Activated T-helper 2 cell treated with anti-CD3 and anti-CD28 coated beads, Interferon-gamma antibody, Interleukin-2, Interleukin-4, amounts not matched to agents 10 μg/mL and 5 μg/mL and 100 μg/mL, durations not matched to agents 14 hours and 24 hours and 36 hours (primary cell): ENCODE measurements around the gene ZGPAT. TPM values are rescaled to one million over a fixed set of nuclear protein-coding genes. Genes with fewer than 3 reads are reported as not detected.

ENCODE experiments used
- DNase-seq: peaks from one replicate; pipeline ENCODE4 v3.0.0; 2021; ENCODE audit warnings: low spot score
- H3K27ac Mint-ChIP-seq: one replicate; pipeline ENCODE4 v1.8.0; 2021; ENCODE audit warnings: mixed read lengths
- H3K27me3 Mint-ChIP-seq: one replicate; pipeline ENCODE4 v1.8.0; 2021; ENCODE audit warnings: low read depth, mixed read lengths
- H3K36me3 Mint-ChIP-seq: one replicate; pipeline ENCODE4 v1.8.0; 2021; ENCODE audit warnings: low read depth, mixed read lengths
- H3K4me1 Mint-ChIP-seq: one replicate; pipeline ENCODE4 v1.8.0; 2021; ENCODE audit warnings: low read depth, mixed read lengths
- H3K4me3 Mint-ChIP-seq: one replicate; pipeline ENCODE4 v1.8.0; 2021; ENCODE audit warnings: low read depth, mild to moderate bottlenecking, moderate library complexity, mixed read lengths
- H3K9me3 Mint-ChIP-seq: one replicate; pipeline ENCODE4 v1.8.0; 2021; ENCODE audit warnings: mixed read lengths
- intact Hi-C: fragments of 100-400 bp; cut with micrococcal nuclease; formaldehyde crosslinking; loops from one replicate; pipeline ENCODE4 v1.15.1; 2023
- total RNA-seq: library from RNA; stranded (reverse); gene quantifications from 2 replicates; pipeline ENCODE4 v1.2.3, GENCODE V29; 2022

ZGPAT gene
- total RNA-seq, 1 donor from 2014 or later = 29.0 TPM

- Mint-ChIP-seq H3K4me3 (no peak overlapping the region), H3K27ac (no peak overlapping the region), H3K36me3 (no peaks in the 10 kb centered on the region), H3K9me3 (no peaks in the 10 kb centered on the region), H3K4me1 (peaks cover 16% of the 10 kb centered on the region), H3K27me3 (peaks cover 9% of the 10 kb centered on the region)
- no peak for DNase-seq
- intact Hi-C loops = no loop called here
These were observed 46.2 kb downstream of the ZGPAT start for GRCh38 chr20:63754008-63754407.

- no peak for DNase-seq
- no peaks in the 10 kb centered on the region for H3K9me3 Mint-ChIP-seq
- H3K4me1 Mint-ChIP-seq = peaks cover 12% of the 10 kb centered on the region
- H3K27me3 Mint-ChIP-seq = peaks cover 13% of the 10 kb centered on the region
- no peak overlapping the region for H3K4me3 Mint-ChIP-seq
- H3K36me3 Mint-ChIP-seq = no peaks in the 10 kb centered on the region
- intact Hi-C loops = no loop called here
- H3K27ac Mint-ChIP-seq = no peak overlapping the region
These were observed 48.3 kb downstream of the ZGPAT start for GRCh38 chr20:63755933-63756647.

GRCh38 chr20:63756648-63756991 lies 48.8 kb downstream of the ZGPAT start:
- Mint-ChIP-seq H3K36me3 (no peaks in the 10 kb centered on the region), H3K9me3 (no peaks in the 10 kb centered on the region), H3K27me3 (peaks cover 13% of the 10 kb centered on the region), H3K27ac (no peak overlapping the region), H3K4me1 (peaks cover 9% of the 10 kb centered on the region), H3K4me3 (no peak overlapping the region)
- intact Hi-C loops = no loop called here
- DNase-seq = no peak

- intact Hi-C loops = no loop called here
- Mint-ChIP-seq H3K27ac (no peak overlapping the region), H3K27me3 (peaks cover 14% of the 10 kb centered on the region), H3K9me3 (no peaks in the 10 kb centered on the region), H3K4me1 (peaks cover 7% of the 10 kb centered on the region), H3K36me3 (no peaks in the 10 kb centered on the region), H3K4me3 (no peak overlapping the region)
- no peak for DNase-seq
These were observed 50.3 kb downstream of the ZGPAT start for GRCh38 chr20:63758152-63758551.

- no peak overlapping the region for H3K4me3 Mint-ChIP-seq
- DNase-seq = no peak
- peaks cover 7% of the 10 kb centered on the region for H3K4me1 Mint-ChIP-seq
- intact Hi-C loops = no loop called here
- H3K27ac Mint-ChIP-seq = no peak overlapping the region
- H3K36me3 Mint-ChIP-seq = no peaks in the 10 kb centered on the region
- no peaks in the 10 kb centered on the region for H3K9me3 Mint-ChIP-seq
- peaks cover 16% of the 10 kb centered on the region for H3K27me3 Mint-ChIP-seq
These were observed 51.6 kb downstream of the ZGPAT start for GRCh38 chr20:63759377-63759901.

- Mint-ChIP-seq H3K27ac (no peak overlapping the region), H3K27me3 (peaks cover 3% of the 10 kb centered on the region), H3K4me3 (no peak overlapping the region), H3K9me3 (no peaks in the 10 kb centered on the region), H3K36me3 (no peaks in the 10 kb centered on the region), H3K4me1 (no peaks in the 10 kb centered on the region)
- intact Hi-C loops = no loop called here
- DNase-seq = no peak
These were observed 57.4 kb downstream of the ZGPAT start for GRCh38 chr20:63765082-63765873.

- intact Hi-C loops = no loop called here
- no peak overlapping the region for H3K27ac Mint-ChIP-seq
These were observed 58.1 kb downstream of the ZGPAT start for GRCh38 chr20:63765902-63766301.

GRCh38 chr20:63766695-63767426 lies 59.0 kb downstream of the ZGPAT start:
- Mint-ChIP-seq H3K4me3 (no peak overlapping the region), H3K9me3 (no peaks in the 10 kb centered on the region), H3K36me3 (no peaks in the 10 kb centered on the region), H3K27ac (no peak overlapping the region), H3K4me1 (no peaks in the 10 kb centered on the region), H3K27me3 (peaks cover 3% of the 10 kb centered on the region)
- intact Hi-C loops = no loop called here
- DNase-seq = no peak

More at GRCh38 chr20:63765902-63766301, 58.1 kb downstream of the ZGPAT start:
- Mint-ChIP-seq H3K27me3 (peaks cover 3% of the 10 kb centered on the region), H3K36me3 (no peaks in the 10 kb centered on the region), H3K4me1 (no peaks in the 10 kb centered on the region), H3K9me3 (no peaks in the 10 kb centered on the region), H3K4me3 (no peak overlapping the region)
- DNase-seq = no peak

GRCh38 chr20:63767456-63767855 lies 59.6 kb downstream of the ZGPAT start:
- DNase-seq = no peak
- Mint-ChIP-seq H3K4me3 (no peak overlapping the region), H3K36me3 (no peaks in the 10 kb centered on the region), H3K27ac (no peak overlapping the region), H3K27me3 (peaks cover 3% of the 10 kb centered on the region), H3K9me3 (no peaks in the 10 kb centered on the region), H3K4me1 (no peaks in the 10 kb centered on the region)
- intact Hi-C loops = no loop called here

GRCh38 chr20:63767886-63768285 lies 60.0 kb downstream of the ZGPAT start:
- no peak for DNase-seq
- Mint-ChIP-seq H3K27me3 (peaks cover 3% of the 10 kb centered on the region), H3K4me1 (no peaks in the 10 kb centered on the region), H3K9me3 (no peaks in the 10 kb centered on the region), H3K4me3 (no peak overlapping the region), H3K27ac (no peak overlapping the region), H3K36me3 (no peaks in the 10 kb centered on the region)
- intact Hi-C loops = no loop called here

GRCh38 chr20:63768591-63769515 lies 61.0 kb downstream of the ZGPAT start:
- no peaks in the 10 kb centered on the region for H3K9me3 Mint-ChIP-seq
- H3K27ac Mint-ChIP-seq = no peak overlapping the region
- intact Hi-C loops = no loop called here
- H3K27me3 Mint-ChIP-seq = no peaks in the 10 kb centered on the region
- H3K4me3 Mint-ChIP-seq = no peak overlapping the region
- no peaks in the 10 kb centered on the region for H3K36me3 Mint-ChIP-seq
- H3K4me1 Mint-ChIP-seq = no peaks in the 10 kb centered on the region
- no peak for DNase-seq

GRCh38 chr20:63769891-63770474 lies 62.1 kb downstream of the ZGPAT start:
- intact Hi-C loops = no loop called here
- Mint-ChIP-seq H3K27me3 (no peaks in the 10 kb centered on the region), H3K4me3 (no peak overlapping the region), H3K4me1 (no peaks in the 10 kb centered on the region), H3K9me3 (no peaks in the 10 kb centered on the region), H3K27ac (no peak overlapping the region), H3K36me3 (no peaks in the 10 kb centered on the region)
- no peak for DNase-seq
